GM21360 (cell line): ENCODE data around the gene NOM1.

Source experiments
- ATAC-seq: cut with Tn5 transposase; IDR thresholded peaks from one replicate; pipeline ENCODE4 v1.9.1; 2021; ENCODE audit warnings: mild to moderate bottlenecking, moderate library complexity; ENCODE audit not compliant: unreplicated experiment

The NOM1 gene

DNA sequence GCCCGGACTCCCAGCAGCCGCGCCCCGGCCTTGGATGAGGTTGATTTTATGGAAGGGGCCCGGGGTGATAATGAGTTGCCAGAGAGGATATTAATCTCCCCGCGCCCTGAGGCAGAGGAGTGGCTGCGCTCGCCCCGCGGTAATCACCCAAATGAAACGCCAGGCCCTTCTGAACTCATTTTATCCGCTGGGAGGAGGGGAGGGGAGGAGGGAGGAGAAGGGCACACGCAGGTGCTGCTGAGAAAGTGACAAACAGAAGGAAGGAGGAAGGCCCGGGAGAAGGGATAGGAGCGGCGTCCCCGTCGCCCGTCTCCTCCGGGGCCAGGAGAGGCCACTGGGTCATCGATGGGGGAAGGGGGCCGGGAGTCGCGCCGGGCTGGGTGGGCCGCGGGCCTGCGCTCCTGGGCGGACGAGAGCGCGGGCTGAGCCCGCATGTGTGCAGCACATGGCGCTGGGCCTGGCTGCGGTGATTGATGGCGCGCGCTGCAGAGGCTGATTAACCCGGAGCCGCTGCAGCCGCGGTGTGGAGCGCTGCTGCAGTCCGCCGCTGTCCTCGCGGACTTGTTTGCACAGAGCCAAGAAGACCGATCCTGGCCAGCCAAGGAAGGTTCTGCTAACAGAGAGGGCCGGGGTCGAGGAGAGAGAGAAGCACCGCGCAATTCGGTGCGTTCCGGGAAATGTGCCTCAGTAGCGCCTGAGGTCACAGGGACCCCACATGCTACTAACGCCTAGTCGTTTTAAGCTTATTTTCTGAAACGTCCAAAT lies 54.4 kb downstream of the NOM1 start:
- ATAC-seq: no peak

DNA sequence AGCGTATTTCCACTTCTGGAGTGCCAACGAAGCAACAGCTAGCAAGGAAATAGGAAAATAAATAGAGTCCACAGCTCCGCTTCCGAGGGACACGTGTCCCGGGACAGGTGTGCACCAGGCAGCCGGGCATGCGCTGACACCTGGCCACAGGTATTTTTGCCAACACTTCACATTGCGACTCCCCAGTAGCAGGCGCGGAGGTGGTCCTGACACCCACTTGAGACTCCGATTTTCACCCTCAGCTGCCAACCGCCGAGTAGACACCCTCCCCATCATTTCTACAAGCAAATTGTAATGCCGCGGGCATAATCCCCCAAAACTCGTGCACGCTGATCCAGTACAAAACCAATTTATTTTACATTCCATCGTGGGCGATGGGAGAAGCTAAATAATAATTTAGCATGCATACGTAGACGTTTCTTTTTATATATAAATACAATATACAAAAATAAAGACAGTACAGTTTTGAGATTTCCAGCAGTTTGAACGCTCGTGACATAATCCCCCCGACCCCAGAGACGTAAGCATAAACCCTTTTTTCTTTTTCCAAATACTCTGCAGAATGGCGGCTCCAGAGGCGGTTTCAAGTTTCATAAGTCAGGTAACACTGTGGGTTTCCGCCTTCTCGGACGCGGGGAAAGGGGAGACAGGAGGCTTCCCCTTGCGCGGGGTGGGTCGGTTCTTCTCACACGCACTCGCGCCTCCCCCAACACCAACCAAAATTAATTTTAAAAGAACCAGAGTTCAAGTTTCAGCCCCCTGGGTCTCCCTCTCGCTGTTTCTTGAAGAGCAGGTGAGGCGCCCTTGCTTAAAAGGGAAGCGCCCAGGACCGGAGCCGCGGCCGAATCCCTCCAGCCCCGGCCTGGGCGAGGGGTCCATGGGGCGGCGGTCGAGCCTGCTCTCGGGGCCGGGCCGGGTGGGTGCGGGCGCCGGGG lies 55.3 kb downstream of the NOM1 start:
- ATAC-seq: no peak

DNA sequence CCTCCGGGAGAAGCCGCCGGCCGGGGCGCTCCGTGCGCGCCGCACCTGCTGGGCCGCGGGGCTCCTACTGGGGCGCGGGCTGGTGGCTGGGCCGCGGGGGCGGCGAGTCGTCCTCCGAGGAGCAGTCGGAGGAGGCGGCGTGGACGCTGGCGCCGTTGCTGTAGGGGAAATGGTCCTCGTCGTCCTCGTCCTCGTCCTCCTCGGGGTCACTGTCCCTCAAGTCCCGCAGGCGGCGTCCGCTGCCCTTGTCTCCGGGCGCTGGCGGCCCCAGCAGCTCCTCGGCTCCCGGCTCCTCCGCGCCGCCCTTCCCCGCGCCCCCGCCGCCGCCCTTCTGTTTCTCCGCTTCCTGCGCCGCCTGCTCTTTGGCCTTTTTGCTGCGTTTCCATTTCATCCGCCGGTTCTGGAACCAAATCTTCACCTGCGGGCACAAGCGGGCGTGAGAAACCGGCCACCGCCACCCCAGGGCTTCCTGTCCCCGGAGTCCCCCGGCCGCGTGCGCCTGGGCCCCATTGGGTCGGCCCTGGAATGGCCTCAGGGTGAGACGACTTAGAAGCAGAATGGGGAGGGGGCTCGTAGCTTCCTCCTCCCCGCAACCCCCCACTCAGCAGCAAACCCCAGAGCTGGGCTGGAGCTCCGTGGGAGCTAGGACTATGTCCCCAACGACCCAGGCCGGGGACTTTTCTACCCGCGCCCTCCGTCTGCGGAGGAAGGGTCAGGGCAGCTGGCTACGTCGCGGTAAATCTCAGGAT lies 56.1 kb downstream of the NOM1 start:
- no peak for ATAC-seq

DNA sequence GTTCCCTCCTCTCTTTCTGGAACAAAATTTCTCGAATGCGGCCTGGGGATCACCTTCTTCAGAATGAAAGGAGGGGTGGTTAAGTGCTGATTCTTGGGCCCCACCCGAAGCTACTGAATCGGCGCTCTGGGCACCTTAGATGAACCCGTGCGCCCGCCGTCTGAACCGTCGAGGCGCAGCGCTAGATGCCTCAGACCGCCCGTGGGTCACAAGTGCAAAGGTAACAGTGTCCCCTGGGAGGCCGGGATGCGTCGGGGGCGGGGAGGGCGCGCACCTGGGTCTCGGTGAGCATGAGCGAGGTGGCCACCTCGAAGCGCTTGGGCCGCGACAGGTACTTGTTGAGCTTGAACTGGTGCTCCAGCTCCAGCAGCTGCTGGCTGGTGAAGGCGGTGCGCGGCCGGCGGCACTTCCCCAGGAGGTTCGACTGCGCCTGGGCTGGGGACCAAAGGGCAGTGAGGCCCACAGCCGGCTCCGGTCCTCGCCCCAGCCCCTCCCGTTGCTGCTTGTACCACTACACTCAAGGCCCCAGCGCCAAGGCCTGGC lies 56.8 kb downstream of the NOM1 start:
- no peak for ATAC-seq

DNA sequence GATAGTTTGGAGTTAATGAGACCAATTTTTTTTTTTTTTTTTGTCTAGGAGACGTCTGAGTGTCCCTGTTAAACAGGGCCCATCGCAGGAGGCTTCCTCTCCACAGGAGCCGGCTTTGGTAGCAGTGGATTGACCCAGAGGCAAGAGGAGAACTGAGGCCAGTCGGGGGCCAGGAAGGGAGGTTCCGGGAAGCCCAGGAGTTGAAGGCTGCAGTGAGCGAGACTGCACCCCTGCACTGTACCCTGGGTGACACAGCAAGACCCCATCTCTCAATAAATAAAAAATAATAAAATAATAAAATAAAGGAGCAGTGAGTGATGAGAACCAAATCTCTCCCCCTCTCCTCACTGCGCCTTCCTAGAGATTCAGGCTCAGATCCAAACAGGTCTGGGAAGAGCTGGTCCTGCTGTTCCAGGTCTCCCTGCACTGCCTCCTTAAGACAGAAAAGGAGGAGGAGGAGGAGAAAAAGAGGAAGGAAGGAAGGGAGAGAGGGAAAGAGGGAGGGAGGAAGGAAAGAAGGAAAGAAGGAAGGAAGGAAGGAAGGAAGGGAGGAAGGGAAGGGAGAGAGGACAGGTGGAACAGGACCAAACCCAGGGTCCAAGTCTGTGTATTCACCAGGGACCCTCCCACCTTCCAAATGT lies 57.4 kb downstream of the NOM1 start:
- no peak for ATAC-seq

DNA sequence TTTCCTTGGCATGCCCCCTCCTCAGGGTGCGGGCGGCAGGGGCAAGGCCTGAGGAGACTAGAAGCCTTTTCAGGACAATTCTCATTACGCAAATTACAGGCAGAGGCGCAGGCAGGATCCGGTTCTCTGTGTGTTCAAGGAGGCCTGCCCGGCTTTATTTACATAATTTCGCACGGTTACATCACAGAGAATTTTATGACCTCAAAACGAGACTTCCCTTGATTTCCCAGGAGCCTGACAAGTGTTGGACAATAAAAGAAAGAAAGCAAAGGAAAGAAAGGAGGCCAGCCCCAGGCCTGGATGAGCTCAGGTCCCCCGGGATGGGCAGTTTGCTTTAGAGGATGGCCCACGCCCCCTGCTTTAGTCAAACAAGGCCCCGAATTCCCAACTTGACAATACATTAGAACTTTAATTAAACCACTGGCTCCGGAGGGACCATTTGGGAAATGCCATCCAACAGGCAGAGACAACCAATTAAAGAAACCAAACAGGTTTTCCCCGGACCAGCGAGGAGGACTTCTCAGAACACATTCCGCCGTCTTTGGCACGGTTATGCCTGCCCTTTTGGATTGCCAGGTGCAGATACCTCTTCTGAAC lies 58.1 kb downstream of the NOM1 start:
- ATAC-seq: no peak

DNA sequence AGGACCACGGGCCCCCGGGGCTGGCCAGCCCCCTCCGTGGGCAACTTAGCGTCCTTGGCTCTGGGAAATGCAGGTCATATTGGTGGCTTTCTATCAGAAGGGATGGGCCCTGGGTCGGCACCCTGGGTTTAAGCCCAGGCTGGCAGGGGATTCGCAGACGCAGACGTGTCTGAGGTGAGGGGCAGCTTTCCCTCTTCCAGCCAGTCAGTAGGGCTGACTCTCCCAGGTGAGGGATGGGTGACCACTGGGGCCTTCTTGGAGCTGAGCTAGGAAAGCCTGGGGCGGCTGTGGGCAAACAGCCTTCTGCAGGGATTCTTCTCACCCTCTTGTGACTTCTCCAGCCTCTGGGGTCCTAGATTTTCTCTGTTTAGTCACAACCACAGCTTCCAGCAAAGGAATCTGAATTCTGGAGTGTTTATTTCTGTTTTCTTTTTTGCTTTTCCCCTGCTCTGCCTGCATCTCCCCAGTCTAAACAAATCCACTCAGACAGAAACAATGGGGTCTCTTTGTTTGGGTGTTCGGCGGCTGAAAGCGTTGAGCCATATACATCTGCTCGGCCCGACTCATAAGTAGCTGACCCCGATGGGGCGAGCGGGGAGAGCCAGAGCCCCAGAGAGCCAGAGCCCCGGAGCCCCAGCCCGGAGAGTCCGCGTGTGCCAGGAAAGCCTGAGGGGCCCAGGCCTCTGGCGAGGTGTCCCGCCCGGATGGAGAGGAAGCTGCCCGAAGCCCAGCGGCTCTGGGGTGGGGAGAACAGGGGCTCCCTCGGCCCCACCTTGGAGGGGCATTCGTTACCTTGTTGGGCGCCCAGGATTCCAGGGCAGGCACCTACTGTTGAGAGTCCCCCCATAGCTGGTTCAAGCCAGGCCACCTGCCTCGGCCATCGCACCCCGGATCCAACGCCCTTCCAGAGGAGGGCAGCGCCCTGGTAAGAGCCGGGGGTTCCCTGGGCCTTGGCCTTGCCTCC lies 59.0 kb downstream of the NOM1 start:
- no peak for ATAC-seq

DNA sequence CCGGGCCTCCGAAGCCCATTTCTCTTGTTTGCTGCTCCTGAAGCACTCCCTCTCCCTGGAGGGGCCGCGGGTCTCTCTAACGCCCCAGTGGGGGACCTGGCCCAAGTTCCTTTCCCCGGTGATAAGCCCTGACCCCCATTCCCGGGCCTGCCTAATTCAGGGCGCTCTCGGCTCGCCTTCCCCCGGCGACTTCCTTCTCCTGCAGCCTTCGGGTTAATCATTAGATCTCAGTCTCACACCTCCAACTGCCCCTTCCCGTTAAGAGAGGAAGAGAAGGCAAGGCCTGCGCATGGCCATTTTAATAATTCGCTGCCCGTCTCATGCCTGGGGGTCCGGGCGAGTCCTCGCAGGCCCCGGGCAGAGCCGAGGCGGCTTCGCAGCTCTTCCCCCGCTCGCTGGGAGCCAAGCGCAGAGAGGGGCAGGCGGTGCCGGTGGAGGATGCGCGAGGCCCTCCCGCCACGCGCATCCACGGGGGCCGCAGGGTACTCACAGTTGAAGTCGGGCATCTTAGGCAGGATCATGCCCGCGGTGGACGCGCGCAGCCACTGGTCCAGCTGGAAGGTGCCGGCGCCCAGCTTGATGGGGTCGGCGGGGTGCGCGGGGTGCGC lies 59.8 kb downstream of the NOM1 start:
- no peak for ATAC-seq

DNA sequence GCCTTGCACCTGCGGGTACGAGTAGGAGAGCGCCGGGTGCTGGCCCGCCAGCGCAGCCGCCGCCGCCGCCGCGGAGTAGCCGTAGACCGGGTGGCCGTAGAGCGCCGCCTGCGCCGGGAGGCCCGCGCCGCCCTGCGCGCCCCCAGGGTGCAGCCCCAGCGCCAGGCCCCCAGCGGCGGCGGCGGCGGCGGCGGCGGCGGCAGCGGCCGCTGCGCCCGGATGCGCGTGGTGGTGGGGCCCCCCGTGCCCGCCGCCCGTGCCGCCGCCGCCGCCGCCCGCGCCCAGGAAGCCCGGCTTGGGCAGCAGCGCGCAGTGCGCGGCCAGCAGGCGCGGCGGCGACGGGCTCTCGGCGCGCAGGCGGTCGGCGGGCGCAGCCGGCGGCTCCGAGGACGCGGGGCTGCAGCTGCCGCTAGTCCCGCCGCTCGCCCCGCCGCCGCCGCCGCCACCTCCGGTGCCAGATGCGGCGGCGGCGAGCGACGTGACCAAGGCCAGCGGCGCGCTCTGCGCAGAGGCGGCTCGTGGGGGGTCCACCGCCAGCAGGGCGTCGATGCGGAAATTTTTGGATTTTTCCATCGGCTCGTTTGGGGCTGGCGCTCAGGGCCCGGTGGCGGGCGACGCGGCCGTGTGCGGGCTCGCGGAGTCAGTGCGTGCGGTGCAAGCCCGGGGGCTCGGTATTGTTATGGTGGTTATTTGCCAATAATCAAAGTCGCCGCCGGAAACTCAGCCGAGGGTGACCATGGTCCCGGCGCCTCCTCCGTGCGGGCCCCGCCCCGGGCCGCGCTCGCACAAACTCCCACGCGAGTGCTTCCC lies 60.5 kb downstream of the NOM1 start:
- peak; percentile 25 for ATAC-seq

DNA sequence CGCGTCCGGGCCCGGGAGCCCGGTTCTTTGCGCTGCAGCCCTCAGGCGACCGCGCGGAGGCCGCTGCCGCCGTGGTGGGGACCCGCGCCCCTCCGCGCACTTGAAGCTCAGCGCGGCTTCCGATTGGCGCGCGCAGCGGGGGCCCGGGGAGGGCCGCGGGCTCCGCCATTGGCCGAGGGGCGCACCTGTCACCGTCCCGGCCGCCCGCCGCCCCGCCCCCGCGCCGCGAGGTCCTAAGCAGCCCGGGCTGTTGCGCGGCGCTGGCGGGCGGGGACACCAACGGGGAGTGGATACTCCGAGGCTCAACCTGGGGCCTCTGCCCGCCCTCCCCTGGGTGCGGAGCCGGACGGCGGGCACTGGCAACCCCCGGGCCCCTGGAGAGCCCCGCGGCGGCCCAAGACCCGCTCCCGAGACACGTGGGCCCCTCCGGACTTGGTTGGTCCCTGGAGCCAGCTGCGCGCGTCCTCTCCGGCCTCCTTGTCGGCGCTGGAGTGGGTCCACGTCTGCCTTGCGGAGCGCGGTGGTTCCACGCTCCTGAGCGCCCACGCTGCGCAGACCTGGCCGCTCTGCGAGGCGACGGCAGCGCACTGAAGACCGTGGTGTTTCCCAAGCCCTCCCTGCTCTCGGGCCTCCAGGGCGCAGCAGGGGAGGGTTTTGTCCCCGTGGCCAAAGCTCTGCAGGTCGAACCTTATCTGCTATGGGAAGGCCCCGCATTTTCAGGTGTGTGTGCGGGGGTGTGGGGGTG lies 61.2 kb downstream of the NOM1 start, which contains the start of gene MNX1:
MNX1 (minus strand) TSS at position 76 of the 745 bp plus-strand sequence. CDS start 313 bp downstream, outside the sequence.
- peak; percentile 92 for ATAC-seq

DNA sequence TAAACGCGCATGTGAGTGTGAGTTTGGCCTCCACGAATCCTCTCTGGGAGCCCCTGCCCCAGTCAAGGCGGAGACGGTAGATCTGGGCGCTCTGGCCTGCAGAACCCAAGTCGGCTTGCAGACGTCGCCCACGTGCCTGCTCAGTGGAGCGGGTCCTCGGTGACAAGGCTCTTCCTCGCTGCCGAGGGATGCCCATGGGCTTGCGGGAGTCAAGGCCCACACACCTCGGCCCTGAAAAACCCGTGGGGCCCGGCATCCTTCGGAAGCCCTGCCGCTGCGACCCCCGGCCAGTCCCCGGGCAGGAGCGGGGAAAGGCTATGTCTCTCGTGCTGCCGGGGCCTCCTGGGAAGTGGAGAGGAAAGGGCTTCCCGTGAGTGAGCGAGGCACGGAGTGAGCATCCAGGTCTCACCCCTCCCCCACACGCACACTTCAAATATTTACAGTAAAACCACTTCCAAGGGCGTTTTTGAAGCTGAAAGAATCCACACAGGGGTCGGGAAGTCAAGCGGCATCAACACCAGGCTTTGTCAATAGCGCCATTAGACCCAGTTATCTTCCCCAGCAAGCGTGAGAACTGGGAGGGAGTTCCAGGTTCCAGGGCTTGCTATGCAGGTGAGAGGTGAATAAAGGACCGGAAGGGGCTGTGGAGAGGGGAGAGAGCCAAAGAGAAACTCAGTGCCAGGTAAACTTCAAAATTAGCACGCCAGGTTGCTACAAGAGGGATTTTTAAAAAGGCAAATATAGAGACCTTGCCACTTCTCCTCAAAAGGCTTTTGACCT lies 62.0 kb downstream of the NOM1 start:
- peak; percentile 17 for ATAC-seq

DNA sequence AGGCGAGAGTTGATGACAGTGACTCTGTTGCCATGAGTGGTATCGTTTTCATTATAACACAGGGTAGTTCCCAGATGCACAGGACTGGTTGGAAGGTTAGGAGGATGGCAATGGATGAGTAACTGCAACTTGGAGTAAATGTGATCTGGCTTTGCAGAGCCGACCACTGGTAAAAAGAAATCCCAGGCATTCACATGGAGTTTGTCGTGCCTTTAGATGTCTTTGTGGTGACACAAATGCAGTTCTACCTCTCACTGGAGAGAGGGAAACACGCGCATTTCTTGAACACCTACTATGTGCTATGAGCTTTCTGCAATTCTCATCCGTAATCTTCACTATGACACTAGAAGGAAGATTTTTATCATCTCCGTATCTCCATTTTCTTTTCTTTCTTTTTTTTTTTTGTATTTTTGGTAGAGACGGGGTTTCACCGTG lies 62.6 kb downstream of the NOM1 start:
- no peak for ATAC-seq

DNA sequence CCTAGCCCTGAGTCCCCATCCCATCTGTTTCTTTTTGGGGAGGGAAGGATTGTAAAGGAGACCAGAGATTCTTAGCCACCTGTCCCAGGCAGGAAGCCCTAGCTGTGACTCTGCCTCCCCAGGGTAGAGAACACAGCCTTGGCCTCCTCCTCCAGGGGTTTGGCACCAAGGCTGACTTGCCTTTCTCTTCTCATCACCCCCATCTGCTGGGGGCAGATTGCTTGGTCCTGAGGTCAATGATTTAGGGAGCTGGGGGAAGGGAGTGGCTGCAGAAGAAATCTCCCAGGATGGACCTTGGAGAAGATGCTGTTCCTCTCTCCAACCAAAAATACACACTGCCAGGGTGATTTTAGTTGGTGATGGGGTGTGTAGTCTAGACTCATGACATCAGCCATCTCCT lies 63.6 kb downstream of the NOM1 start:
- no peak for ATAC-seq

DNA sequence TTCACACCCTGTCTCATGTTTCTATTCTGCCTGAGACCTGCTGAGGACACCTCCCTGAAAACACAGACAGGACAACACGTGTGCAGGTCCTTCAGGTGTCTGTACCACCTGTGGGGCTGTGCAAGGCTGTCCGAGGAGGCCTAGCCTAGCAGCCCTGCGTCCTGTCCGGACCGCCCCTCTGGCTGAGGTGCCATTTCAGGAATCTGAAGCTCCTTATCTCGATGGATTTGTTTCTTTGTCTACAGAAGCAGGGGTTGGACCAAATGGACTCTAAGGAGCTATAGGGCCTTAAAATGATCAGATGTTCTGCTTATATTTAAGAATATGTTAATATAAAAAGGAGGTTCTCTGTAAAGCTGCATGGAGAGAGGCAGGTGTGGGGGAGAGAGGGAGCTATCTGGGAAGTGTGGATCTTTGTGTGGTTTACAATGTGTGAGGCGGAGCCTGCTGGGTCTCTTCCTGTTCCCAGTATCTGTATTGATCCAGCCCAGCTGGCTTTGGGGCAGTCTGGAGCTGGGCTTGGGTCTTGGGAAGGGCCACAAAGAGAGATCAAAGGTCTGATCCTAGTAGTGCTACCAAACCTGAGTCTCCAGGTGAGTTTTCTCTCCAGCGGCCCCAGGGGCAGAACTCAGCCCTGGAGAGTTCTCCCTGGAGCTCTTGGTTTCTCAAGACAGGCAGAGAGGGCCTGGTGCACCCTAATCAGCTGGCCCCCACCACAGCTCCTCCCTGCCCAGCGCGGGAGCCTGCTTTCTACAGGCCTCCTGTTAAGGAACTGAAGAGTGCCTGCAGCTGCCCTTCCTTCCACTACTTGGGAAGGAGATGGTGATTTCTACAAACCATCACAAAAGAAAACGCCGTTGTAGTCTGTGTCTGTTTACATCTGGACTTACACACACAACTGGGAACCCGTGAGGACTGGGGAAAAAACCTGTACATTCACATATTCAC lies 64.4 kb downstream of the NOM1 start:
- no peak for ATAC-seq
